ENCODE data around the gene RIOK3. TPM values are rescaled to one million over a fixed set of nuclear protein-coding genes. Genes with fewer than 3 reads are reported as not detected.
A peak's percentile ranks its signal among the peaks of the same experiment; 100 is the strongest.

The RIOK3 gene
- total RNA-seq, 1 experiment from 2014 or later = 19.4 TPM

- TF ChIP-seq PRDM15 (CRISPR knock-in tag; IDR thresholded peaks at IDR 0.05) (no peak), ZNF219 (CRISPR knock-in tag; IDR thresholded peaks at IDR 0.05; ENCODE audit: borderline replicate concordance) (no peak), ZNF671 (CRISPR knock-in tag; IDR thresholded peaks at IDR 0.05) (no peak), MLX (CRISPR knock-in tag; IDR thresholded peaks at IDR 0.05) (no peak), ATF3 (CRISPR knock-in tag; conservative IDR thresholded peaks at IDR 0.05) (no peak)
Observed at GRCh38 chr18:23421277-23421676, 31.8 kb upstream of the RIOK3 start (continued).

GRCh38 chr18:23422751-23423418, 30.2 kb upstream of the RIOK3 start:
- no peak for ATAC-seq
- POLR2A ChIA-PET = no interaction called here
- 0 out of 2 replicates have a peak overlapping the region, but pooled peaks have one; percentile 12 for H3K27ac Mint-ChIP-seq
- H3K4me1 Mint-ChIP-seq = peaks cover 11% of the 10 kb centered on the region
- CTCF ChIA-PET = interaction anchor here (1.8 kb wide), 1 partner anchor 11 kb away, joined by 9 read pairs; no protein-coding TSS in a partner anchor
- DNase-seq (ENCODE audit: low spot score) = no peak
- no peaks in the 10 kb centered on the region for H3K27me3 Mint-ChIP-seq (ENCODE audit: low read depth)
- no peaks in the 10 kb centered on the region for H3K36me3 Mint-ChIP-seq
- TF ChIP-seq GABPB1 (CRISPR knock-in tag; IDR thresholded peaks at IDR 0.05) = no peak
- no peak for TF ChIP-seq ZNF416 (CRISPR knock-in tag; IDR thresholded peaks at IDR 0.05)
- no peak overlapping the region for H3K4me3 Mint-ChIP-seq
- peaks cover 4% of the 10 kb centered on the region for H3K9me3 Mint-ChIP-seq

- Mint-ChIP-seq H3K27me3 (ENCODE audit: low read depth) (no peaks in the 10 kb centered on the region), H3K4me1 (peaks cover 11% of the 10 kb centered on the region), H3K4me3 (no peak overlapping the region), H3K9me3 (peaks cover 12% of the 10 kb centered on the region), H3K27ac (no peak overlapping the region), H3K36me3 (peaks cover 10% of the 10 kb centered on the region)
- POLR2A ChIA-PET = no interaction called here
- DNase-seq (ENCODE audit: low spot score) (no peak), ATAC-seq (no peak)
- CTCF ChIA-PET = interaction anchor here (1.0 kb wide), 1 partner anchor 442 kb away, joined by 3 read pairs; no protein-coding TSS in a partner anchor
- TF ChIP-seq ZNF532 (CRISPR knock-in tag; IDR thresholded peaks at IDR 0.05; ENCODE audit: borderline replicate concordance) (no peak), HMGA2 (CRISPR knock-in tag; IDR thresholded peaks at IDR 0.05) (no peak), ATF1 (CRISPR knock-in tag; IDR thresholded peaks at IDR 0.05) (no peak), PRDM15 (CRISPR knock-in tag; IDR thresholded peaks at IDR 0.05) (no peak), ZNF425 (CRISPR knock-in tag; conservative IDR thresholded peaks at IDR 0.05) (no peak), RELA (CRISPR knock-in tag; IDR thresholded peaks at IDR 0.05; ENCODE audit: borderline replicate concordance) (no peak), USF2 (CRISPR knock-in tag; IDR thresholded peaks at IDR 0.05) (no peak), TP53 (CRISPR knock-in tag; IDR thresholded peaks at IDR 0.05) (no peak), FOXJ3 (CRISPR knock-in tag; IDR thresholded peaks at IDR 0.05; ENCODE audit: borderline replicate concordance) (no peak), TCF7 (CRISPR knock-in tag; IDR thresholded peaks at IDR 0.05; ENCODE audit: low read depth) (no peak)
Observed at GRCh38 chr18:23424616-23425015, 28.5 kb upstream of the RIOK3 start.
